ENCODE data around the gene RRP36.

The RRP36 gene

DNA sequence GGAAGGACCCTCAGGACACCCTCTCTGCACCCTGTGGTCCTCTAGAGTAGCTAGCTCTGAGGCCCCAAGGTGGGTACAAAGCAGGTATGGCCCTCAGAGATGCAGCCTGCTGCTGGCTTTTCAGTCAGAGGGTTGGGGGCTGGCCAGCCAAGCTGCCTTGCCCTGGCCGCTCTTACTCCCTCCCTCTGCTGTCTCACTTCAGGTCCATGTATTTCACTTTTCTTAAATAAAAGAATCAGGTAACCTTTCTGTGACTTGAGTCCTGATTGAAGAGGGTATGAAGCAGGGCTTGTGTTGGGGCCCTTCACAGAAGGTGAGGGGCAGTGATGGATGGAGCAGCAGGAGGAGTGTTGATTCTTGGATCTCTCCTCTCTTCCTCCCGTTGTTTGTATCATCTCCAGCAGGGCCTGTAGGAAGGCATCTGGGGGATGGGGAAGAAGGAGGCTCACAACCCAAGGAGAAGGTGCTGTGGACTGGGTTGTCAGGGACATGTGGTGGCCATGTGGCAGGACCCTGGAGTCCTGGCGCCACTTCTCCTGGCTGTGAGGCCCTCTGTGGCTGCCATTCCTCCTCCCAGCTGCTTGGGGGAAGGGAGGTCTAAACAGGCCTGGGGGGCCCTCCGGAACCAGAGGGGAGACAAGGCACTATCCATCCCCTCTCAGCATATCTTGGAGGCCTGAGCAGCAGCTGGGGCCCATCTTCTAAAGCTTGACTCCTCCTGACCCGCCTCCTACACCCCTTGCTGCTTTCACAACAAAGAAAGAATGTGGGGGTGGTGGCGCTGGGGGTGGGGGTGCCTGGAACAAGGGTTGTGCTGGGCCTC lies 53.6 kb downstream of the RRP36 start:
- no peak for DNase-seq

DNA sequence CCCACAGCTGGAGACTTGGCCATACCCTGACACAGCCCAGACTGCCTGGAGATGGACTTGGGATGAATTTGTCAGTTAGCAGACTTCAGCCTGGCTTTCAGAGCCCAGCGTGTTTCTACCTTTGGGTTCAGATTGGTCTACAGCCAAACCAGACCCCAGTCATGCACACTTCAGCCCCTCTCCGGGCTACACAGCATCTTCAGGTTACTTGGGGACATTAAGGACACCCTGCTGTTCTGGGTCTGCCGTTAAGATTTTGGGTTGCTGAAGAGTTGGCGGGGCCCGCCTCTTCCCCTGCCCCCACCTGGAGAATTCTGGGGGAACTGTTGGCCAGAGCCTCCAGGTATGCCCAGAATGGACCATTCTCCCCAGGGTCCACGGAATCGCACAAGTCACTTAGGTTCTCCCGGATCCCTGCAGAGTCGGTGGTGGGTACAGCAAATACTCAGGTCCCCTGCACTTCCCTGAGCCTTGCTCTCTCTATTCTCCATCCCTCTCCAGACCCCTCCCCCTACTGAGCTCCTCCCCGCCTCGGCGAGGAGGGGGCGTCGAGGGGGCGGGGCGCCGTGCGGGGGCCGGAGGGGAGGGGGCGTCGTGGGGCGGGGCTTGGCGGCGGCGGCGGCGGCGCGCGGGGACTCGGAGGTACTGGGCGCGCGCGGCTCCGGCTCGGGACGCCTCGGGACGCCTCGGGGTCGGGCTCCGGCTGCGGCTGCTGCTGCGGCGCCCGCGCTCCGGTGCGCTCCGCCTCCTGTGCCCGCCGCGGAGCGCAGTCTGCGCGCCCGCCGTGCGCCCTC lies 54.4 kb downstream of the RRP36 start, which contains the start of gene PTK7:
TSS of gene PTK7 (plus strand) at position 645 of the 794 bp plus-strand sequence. CDS start 175 bp downstream, outside the sequence.
- DNase-seq: no peak

DNA sequence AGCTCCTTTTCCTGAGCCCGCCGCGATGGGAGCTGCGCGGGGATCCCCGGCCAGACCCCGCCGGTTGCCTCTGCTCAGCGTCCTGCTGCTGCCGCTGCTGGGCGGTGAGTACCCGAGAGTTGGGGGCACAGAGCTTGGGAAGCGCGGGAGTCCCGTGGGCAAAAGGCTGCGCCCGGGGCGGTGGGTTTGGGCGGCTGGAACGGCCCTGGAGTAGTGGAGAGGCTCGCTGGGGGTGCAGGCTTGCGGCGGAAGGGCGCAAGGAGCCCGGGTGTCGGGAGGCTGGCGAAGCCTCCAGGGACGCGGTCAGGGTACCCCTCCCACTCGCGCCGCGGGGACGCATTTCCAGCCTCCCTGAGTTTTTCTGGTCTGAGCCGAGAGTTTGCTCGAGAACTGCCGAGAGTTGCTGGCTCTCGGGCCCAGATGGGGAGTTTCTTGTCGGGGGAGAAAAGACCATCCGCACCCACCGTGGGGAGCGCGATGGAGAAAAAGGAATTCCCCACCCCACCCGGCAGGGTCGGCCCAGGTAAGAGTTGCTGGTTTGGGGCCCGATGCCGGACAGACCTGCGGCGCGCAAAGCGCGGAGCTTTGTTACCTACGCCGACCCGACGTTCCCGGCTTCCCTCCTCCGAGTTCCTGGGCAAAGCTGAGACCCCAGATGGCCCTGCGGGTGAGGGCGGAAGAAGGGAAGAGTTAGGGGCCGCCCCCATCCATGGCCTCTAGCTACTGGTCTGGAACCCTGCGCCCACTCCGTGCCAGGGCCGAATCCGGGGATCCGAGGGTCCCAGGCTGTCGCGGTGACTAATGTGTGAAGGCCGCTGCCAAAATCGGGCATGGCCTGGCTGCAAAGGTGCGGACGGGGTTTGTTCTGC lies 55.3 kb downstream of the RRP36 start:
- DNase-seq: no peak

DNA sequence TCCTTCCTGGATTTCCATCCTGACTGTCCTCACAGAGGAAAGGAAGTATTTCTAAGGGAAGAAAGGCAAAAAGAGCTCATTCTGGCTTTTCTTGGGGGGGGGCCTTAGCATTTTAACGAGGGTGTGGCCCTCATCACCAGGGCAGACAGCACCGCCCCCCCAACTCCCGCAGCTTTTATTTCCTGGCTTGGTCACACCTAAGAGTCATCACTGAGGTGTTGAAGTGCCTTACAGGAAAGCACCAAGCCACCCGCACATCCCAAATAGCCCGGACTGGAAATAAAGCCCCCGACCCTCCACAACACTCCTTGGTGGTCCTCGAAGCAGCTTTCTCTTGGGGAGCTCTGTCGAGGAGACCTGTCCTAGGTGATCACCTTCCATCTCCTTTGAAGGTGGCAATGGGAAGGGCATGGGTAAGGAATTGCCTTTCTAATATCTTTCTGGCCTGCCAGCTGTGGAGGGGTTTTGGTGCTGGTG lies 55.9 kb downstream of the RRP36 start:
- DNase-seq: no peak

DNA sequence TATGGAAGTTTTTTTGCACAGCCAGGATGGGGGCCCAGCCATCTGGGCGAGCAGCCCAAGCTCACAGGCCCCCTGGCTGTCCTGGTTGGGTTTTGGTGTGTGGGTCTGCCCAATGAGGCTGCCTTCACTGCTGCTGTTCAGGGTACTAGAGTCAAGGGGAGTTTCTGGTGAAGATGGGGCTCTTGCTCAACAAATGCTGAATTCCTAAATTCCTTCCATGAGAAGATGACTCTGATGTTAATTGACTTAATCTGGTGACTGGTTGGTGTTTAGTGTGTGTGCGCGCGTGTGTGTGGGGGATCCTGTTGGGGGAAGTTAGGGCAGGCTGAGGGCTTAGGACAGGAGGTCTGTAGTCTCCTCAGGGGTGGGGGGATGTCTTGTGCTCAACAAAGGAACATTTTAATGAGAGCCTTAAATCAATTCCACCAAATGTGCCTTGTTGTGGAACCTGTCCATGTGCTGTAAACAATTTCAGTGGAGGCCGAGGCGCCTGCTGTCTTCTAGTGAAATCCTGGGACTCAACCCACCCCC lies 56.6 kb downstream of the RRP36 start:
- DNase-seq: no peak

DNA sequence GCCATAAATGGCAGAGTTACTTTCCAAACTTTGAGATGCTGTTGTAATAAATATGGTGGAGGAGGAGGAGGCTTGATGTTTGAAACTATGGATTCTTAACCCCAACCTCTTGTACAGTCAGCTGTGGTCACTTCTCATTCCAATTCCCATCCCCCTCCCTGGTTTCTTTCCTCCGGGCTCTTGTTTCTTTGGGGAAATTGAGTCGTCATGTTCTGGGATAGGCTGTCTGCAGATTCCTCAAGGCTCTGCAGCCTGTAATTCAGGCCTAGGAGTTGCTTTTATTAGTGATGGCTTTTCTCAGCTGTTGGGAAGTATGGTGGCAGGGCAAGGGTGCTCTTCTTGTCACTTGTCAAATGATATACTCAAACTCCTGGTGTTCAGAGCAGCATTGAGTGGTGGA lies 57.3 kb downstream of the RRP36 start:
- DNase-seq: no peak
